AG08395 (cell line): ENCODE data around the gene PSD2.

ENCODE experiments used
- DNase-seq: peaks from one replicate; pipeline ENCODE4 v3.0.0; 2012; ENCODE audit warnings: mixed read lengths, low spot score

The PSD2 gene

GRCh38 chr5:139811274-139811607 lies 15.6 kb downstream of the PSD2 start:
- DNase-seq, result no peak

- no peak for DNase-seq
Measured at GRCh38 chr5:139812323-139812722, 16.7 kb downstream of the PSD2 start.

- no peak for DNase-seq
Measured at GRCh38 chr5:139812836-139813805, 17.5 kb downstream of the PSD2 start.

GRCh38 chr5:139814191-139814601 lies 18.6 kb downstream of the PSD2 start:
- DNase-seq, result no peak

GRCh38 chr5:139814704-139815280 lies 19.2 kb downstream of the PSD2 start:
- DNase-seq, result no peak

- no peak for DNase-seq
Measured at GRCh38 chr5:139816566-139816965, 21.0 kb downstream of the PSD2 start.

GRCh38 chr5:139817362-139817761 lies 21.8 kb downstream of the PSD2 start:
- DNase-seq, result no peak

- no peak for DNase-seq
Measured at GRCh38 chr5:139817970-139818369, 22.4 kb downstream of the PSD2 start.

GRCh38 chr5:139820130-139820529 lies 24.5 kb downstream of the PSD2 start:
- no peak for DNase-seq

- DNase-seq, result no peak
Measured at GRCh38 chr5:139820606-139821005, 25.0 kb downstream of the PSD2 start.

GRCh38 chr5:139821806-139822552 lies 26.4 kb downstream of the PSD2 start:
- DNase-seq, result no peak

- DNase-seq, result no peak
Measured at GRCh38 chr5:139822553-139823425, 27.2 kb downstream of the PSD2 start.

- DNase-seq, result no peak
Measured at GRCh38 chr5:139823757-139824355, 28.2 kb downstream of the PSD2 start.

GRCh38 chr5:139825690-139826089 lies 30.1 kb downstream of the PSD2 start:
- no peak for DNase-seq

- DNase-seq, result no peak
Measured at GRCh38 chr5:139828207-139828895, 32.7 kb downstream of the PSD2 start.

- DNase-seq, result no peak
Measured at GRCh38 chr5:139829471-139829870, 33.9 kb downstream of the PSD2 start.

- no peak for DNase-seq
Measured at GRCh38 chr5:139831624-139832023, 36.0 kb downstream of the PSD2 start.

- DNase-seq, result no peak
Measured at GRCh38 chr5:139833525-139833924, 37.9 kb downstream of the PSD2 start.

GRCh38 chr5:139835656-139836055 lies 40.0 kb downstream of the PSD2 start:
- DNase-seq, result no peak

- no peak for DNase-seq
Measured at GRCh38 chr5:139836469-139837208, 41.0 kb downstream of the PSD2 start.
